Stimulated activated naive B cell treated with anti-CD40 and anti-IgM and Interleukin-4, amounts not matched to agents 10 μg/mL and 1 μg/mL and 100 μg/mL, for 72 hours (primary cell): ENCODE data around the gene CLASRP.
A peak's percentile ranks its signal among the peaks of the same experiment; 100 is the strongest.
"Not testable (repeated sequence)": the region's sequence is repeated elsewhere in the genome, so short reads cannot be mapped to it uniquely, and the experiment has no call there.

ENCODE experiments used
- ATAC-seq, 2 donors: fragments of 150-1000 bp; cut with Tn5 transposase; replicated peaks; 2 replicates each; pipeline ENCODE4 v1.10.0; 2021; ENCODE audit warnings: moderate library complexity in 1 of 2
- DNase-seq: peaks from one replicate; pipeline ENCODE4 v3.0.0; 2021
- H3K27ac Mint-ChIP-seq: one replicate; pipeline ENCODE4 v1.8.0; 2022; ENCODE audit warnings: mild to moderate bottlenecking, mixed read lengths
- H3K27me3 Mint-ChIP-seq, 2 donors: one replicate each; pipeline ENCODE4 v1.8.0; 2022; ENCODE audit warnings: mixed read lengths in 2 of 2
- H3K36me3 Mint-ChIP-seq, 2 donors: one replicate each; pipeline ENCODE4 v1.8.0; 2022; ENCODE audit warnings: mixed read lengths in 2 of 2, mild to moderate bottlenecking in 1 of 2
- H3K4me1 Mint-ChIP-seq, 2 donors: one replicate each; pipeline ENCODE4 v1.8.0; 2022; ENCODE audit warnings: mixed read lengths in 2 of 2, mild to moderate bottlenecking in 1 of 2
- H3K4me3 Mint-ChIP-seq, 2 donors: one replicate each; pipeline ENCODE4 v1.8.0; 2022; ENCODE audit warnings: mild to moderate bottlenecking in 2 of 2, mixed read lengths in 2 of 2, moderate library complexity in 1 of 2
- H3K9me3 Mint-ChIP-seq, 2 donors: one replicate each; pipeline ENCODE4 v1.8.0; 2022; ENCODE audit warnings: mixed read lengths in 2 of 2, mild to moderate bottlenecking in 1 of 2

Gene CLASRP

GRCh38 chr19:45118106-45118505, 79.3 kb downstream of the CLASRP start:
- Mint-ChIP-seq H3K36me3 (peaks cover 0 to 11% of the 10 kb centered on the region in 2 donors), H3K9me3 (no peaks in the 10 kb centered on the region), H3K27ac (peak overlapping the region; percentile 1), H3K4me1 (peaks cover 57 to 89% of the 10 kb centered on the region in 2 donors), H3K27me3 (no peaks in the 10 kb centered on the region), H3K4me3 (peak overlapping the region; percentile 4 to 44)
- DNase-seq (no peak), ATAC-seq (peak; percentile 8)

GRCh38 chr19:45118591-45119355, 79.9 kb downstream of the CLASRP start:
- H3K9me3 Mint-ChIP-seq, H3K27me3 Mint-ChIP-seq, DNase-seq: not testable (repeated sequence)
- Mint-ChIP-seq H3K27ac (peak overlapping the region; percentile 81), H3K36me3 (peaks cover 1 to 11% of the 10 kb centered on the region in 2 donors), H3K4me3 (peak overlapping the region; percentile 52 to 70), H3K4me1 (peaks cover 55 to 86% of the 10 kb centered on the region in 2 donors)
- ATAC-seq, result peak; percentile 37 to 69

- Mint-ChIP-seq H3K4me3 (no peak overlapping the region), H3K4me1 (peaks cover 53 to 84% of the 10 kb centered on the region in 2 donors), H3K27ac (no peak overlapping the region), H3K9me3 (no peaks in the 10 kb centered on the region), H3K27me3 (no peaks in the 10 kb centered on the region), H3K36me3 (peaks cover 4 to 15% of the 10 kb centered on the region in 2 donors)
- ATAC-seq (no peak), DNase-seq (no peak)
These were observed 80.7 kb downstream of the CLASRP start for GRCh38 chr19:45119582-45119981.
